ENCODE results near the gene CBX7.

Gene CBX7

DNA sequence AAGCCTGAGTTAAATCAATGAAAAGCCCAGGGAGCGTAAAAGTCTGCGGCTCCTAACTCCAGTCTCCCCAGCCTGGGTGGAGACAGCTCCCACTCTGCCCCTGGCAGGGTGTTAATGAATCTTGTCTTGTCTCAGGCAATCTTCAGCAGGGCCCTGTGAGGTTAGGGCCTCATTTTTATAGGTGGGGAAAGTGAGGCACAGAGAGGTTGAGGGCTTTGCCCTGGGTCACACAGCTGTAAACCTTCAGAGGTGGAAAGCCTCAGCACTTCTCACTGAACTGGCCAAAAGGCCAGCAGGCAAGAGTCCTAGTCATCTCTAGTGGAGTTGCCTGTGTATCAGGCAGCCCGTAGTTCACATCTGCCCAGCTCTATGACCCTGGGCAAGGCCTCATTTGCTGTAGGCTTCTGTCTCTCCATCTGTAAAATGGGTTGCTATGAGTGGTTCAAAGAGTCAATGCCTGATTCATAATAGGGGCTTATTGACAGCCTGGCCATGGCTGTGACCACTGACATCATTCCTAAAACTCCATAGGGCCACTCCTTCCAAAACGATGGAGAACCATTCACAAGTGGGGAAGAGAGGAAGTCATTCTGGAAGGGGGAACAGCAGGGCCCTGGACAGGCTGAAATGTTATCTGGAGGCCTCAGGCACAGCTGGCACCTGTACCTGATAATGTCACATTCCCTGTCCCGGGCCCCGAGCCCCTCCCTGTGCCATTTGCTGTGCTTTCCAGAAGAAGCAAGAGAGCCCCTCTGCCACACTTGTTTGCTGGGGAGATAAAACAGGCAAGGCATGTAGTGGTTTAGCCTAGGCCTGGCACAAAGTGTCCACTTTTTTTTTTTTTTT, 6.0 kb downstream of the CBX7 start:
- H3K27me3 ChIP-seq (ENCODE audit: control insufficient read depth in 1 of 2, insufficient read depth in 1 of 2, low read length in 2 of 2) = no peaks in the 10 kb centered on the region
- H2BK5ac ChIP-seq (ENCODE audit: low read depth, low read length, poor library complexity, severe bottlenecking) = peak overlapping the region; percentile 26
- H2BK15ac ChIP-seq (ENCODE audit: low read depth, poor library complexity, severe bottlenecking) = no peak overlapping the region
- no peak overlapping the region for H3K23ac ChIP-seq (ENCODE audit: low read length in 2 of 2)
- H3K9me3 ChIP-seq (ENCODE audit: control insufficient read depth, low read length) = no peaks in the 10 kb centered on the region
- H2AK5ac ChIP-seq (ENCODE audit: low read length, severe bottlenecking) = peak overlapping the region; percentile 60
- H3K4me2 ChIP-seq (ENCODE audit: low read length, poor library complexity, severe bottlenecking) = peak overlapping the region; percentile 97
- peak overlapping the region; percentile 88 for H3K9ac ChIP-seq (ENCODE audit: low read length)
- H3K4me1 ChIP-seq (ENCODE audit: control insufficient read depth, insufficient read depth, low read depth, low read length) = peaks cover 20% of the 10 kb centered on the region
- no peak overlapping the region for H2BK120ac ChIP-seq (ENCODE audit: low read depth, low read length)
- H3K4me3 ChIP-seq (ENCODE audit: insufficient read depth in 1 of 2, low read depth in 1 of 2, low read length in 2 of 2) = peak overlapping the region in 1 of 2 experiments; percentile 76
- no peak overlapping the region for H4K91ac ChIP-seq (ENCODE audit: low read length)
- peak overlapping the region in 1 of 2 experiments; percentile 15 for H2BK12ac ChIP-seq (ENCODE audit: low read length in 2 of 2)
- H3K4ac ChIP-seq (ENCODE audit: low read depth in 1 of 2, low read length in 2 of 2) = peak overlapping the region in 1 of 2 experiments; percentile 13
- peaks cover 15 to 18% of the 10 kb centered on the region in 2 experiments for H3K36me3 ChIP-seq (ENCODE audit: control insufficient read depth in 1 of 2, insufficient read depth in 2 of 2, low read depth in 1 of 2, low read length in 2 of 2)
- peak overlapping the region in 1 of 2 experiments; percentile 18 for H3K18ac ChIP-seq (ENCODE audit: low read depth in 1 of 2, low read length in 2 of 2)
- no peak overlapping the region for H3K14ac ChIP-seq (ENCODE audit: low read length in 2 of 2)
- H4K8ac ChIP-seq (ENCODE audit: low read length) = no peak overlapping the region
- 78% methylated on average over 6 of the region's 6 CpGs for WGBS
- H3K27ac ChIP-seq (ENCODE audit: low read length, poor library complexity, severe bottlenecking) = no peak overlapping the region
- DNase-seq = no peak
- peaks cover 2% of the 10 kb centered on the region for H3K79me1 ChIP-seq (replicated peaks; ENCODE audit: low read length, poor library complexity, severe bottlenecking)
- H2AFZ ChIP-seq (ENCODE audit: low read depth, low read length) = no peak overlapping the region

DNA sequence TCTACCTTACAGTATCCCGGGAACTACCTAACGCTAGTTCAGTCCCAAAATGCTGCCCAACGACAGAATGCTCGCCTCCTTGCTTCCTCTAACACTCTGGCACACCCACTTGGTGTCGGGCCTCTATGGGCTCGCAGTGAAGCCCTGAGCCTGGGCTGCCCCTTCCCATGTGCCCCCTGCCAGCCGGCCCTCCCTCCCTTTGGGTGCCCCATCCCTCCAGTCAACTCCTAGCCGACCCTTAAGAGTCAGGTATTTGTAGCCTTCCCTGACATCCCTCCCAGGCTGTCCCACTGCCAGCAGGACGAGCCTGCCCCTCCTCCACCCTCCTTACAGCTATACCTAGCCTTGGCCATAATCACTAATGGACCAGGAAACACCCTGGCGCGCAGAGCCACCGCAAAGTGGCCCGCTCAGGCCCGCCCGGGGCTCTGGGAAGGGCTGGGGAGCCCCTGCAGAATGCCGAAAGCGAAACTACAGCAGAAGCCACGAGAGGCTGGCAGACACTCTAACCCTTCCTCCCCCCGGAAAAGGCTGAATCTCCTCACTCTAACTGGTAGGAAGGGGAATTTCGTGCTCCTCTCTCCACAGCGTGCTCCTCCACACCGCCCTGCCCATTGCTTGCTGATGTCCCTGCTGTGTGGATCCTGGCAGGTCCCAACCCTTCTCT, 8.2 kb downstream of the CBX7 start:
- Histone ChIP-seq H2BK12ac (ENCODE audit: low read length in 2 of 2) (peak overlapping the region in 1 of 2 experiments; percentile 87), H2BK120ac (ENCODE audit: low read depth, low read length) (no peak overlapping the region), H3K18ac (ENCODE audit: low read depth in 1 of 2, low read length in 2 of 2) (peak overlapping the region; percentile 67 to 86), H3K9ac (ENCODE audit: low read length) (peak overlapping the region; percentile 90), H3K4ac (ENCODE audit: low read depth in 1 of 2, low read length in 2 of 2) (peak overlapping the region in 1 of 2 experiments; percentile 81), H3K27me3 (ENCODE audit: control insufficient read depth in 1 of 2, insufficient read depth in 1 of 2, low read length in 2 of 2) (no peaks in the 10 kb centered on the region), H4K8ac (ENCODE audit: low read length) (peak overlapping the region; percentile 83), H3K4me3 (ENCODE audit: insufficient read depth in 1 of 2, low read depth in 1 of 2, low read length in 2 of 2) (peak overlapping the region; percentile 31 to 92), H3K9me3 (ENCODE audit: control insufficient read depth, low read length) (no peaks in the 10 kb centered on the region), H3K4me1 (ENCODE audit: control insufficient read depth, insufficient read depth, low read depth, low read length) (peaks cover 18% of the 10 kb centered on the region), H3K79me1 (replicated peaks; ENCODE audit: low read length, poor library complexity, severe bottlenecking) (no peaks in the 10 kb centered on the region), H2BK15ac (ENCODE audit: low read depth, poor library complexity, severe bottlenecking) (peak overlapping the region; percentile 34), H2BK5ac (ENCODE audit: low read depth, low read length, poor library complexity, severe bottlenecking) (no peak overlapping the region), H2AK5ac (ENCODE audit: low read length, severe bottlenecking) (no peak overlapping the region), H3K36me3 (ENCODE audit: control insufficient read depth in 1 of 2, insufficient read depth in 2 of 2, low read depth in 1 of 2, low read length in 2 of 2) (peaks cover 13 to 16% of the 10 kb centered on the region in 2 experiments), H3K14ac (ENCODE audit: low read length in 2 of 2) (peak overlapping the region in 1 of 2 experiments; percentile 26), H2AFZ (ENCODE audit: low read depth, low read length) (peak overlapping the region; percentile 62), H4K91ac (ENCODE audit: low read length) (peak overlapping the region; percentile 52), H3K23ac (ENCODE audit: low read length in 2 of 2) (peak overlapping the region in 1 of 2 experiments; percentile 83), H3K27ac (ENCODE audit: low read length, poor library complexity, severe bottlenecking) (peak overlapping the region; percentile 15), H3K4me2 (ENCODE audit: low read length, poor library complexity, severe bottlenecking) (peak overlapping the region; percentile 97)
- 16% methylated on average over 22 of the region's 22 CpGs for WGBS
- peak; percentile 85 for DNase-seq

DNA sequence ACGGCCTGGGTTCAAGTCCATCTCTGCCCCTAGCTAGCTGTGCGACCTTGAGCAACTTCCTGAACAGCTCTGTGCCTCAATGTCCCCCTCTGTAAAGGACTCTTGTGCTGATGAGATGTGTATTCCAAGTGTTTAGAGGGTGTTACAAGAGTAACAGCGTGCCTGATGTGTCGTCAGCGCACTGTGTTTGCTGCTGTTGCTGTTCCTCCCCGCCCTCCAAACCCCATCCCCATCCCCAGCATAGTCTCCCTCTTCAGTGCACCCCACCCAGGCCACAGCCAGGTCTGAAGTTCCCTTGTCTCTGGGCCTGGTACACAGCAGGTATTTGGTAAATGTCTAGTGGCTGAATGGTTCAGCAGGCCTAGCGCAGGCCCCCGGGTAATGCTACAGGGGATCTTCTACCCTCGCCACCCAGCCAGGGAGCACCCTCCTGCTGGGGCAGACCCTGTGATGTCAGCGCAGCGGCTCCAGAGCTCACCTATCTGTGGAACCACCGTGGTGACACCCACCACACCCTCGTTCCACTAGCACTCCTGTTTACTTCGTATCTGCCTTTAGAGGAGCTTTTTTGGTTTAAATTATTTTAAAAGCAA, 10.3 kb downstream of the CBX7 start:
- Histone ChIP-seq H3K4me3 (ENCODE audit: insufficient read depth in 1 of 2, low read depth in 1 of 2, low read length in 2 of 2) (no peak overlapping the region), H3K79me1 (replicated peaks; ENCODE audit: low read length, poor library complexity, severe bottlenecking) (no peaks in the 10 kb centered on the region), H3K14ac (ENCODE audit: low read length in 2 of 2) (no peak overlapping the region), H3K27ac (ENCODE audit: low read length, poor library complexity, severe bottlenecking) (no peak overlapping the region), H2BK5ac (ENCODE audit: low read depth, low read length, poor library complexity, severe bottlenecking) (no peak overlapping the region), H3K36me3 (ENCODE audit: control insufficient read depth in 1 of 2, insufficient read depth in 2 of 2, low read depth in 1 of 2, low read length in 2 of 2) (peaks cover 0 to 5% of the 10 kb centered on the region in 2 experiments), H3K4ac (ENCODE audit: low read depth in 1 of 2, low read length in 2 of 2) (no peak overlapping the region), H2BK120ac (ENCODE audit: low read depth, low read length) (no peak overlapping the region), H2BK15ac (ENCODE audit: low read depth, poor library complexity, severe bottlenecking) (no peak overlapping the region), H3K9ac (ENCODE audit: low read length) (no peak overlapping the region), H3K18ac (ENCODE audit: low read depth in 1 of 2, low read length in 2 of 2) (no peak overlapping the region), H3K9me3 (ENCODE audit: control insufficient read depth, low read length) (no peaks in the 10 kb centered on the region), H3K23ac (ENCODE audit: low read length in 2 of 2) (no peak overlapping the region), H2BK12ac (ENCODE audit: low read length in 2 of 2) (no peak overlapping the region), H3K27me3 (ENCODE audit: control insufficient read depth in 1 of 2, insufficient read depth in 1 of 2, low read length in 2 of 2) (no peaks in the 10 kb centered on the region), H4K8ac (ENCODE audit: low read length) (no peak overlapping the region), H3K4me1 (ENCODE audit: control insufficient read depth, insufficient read depth, low read depth, low read length) (peaks cover 18% of the 10 kb centered on the region), H4K91ac (ENCODE audit: low read length) (no peak overlapping the region), H2AFZ (ENCODE audit: low read depth, low read length) (no peak overlapping the region), H3K4me2 (ENCODE audit: low read length, poor library complexity, severe bottlenecking) (no peak overlapping the region), H2AK5ac (ENCODE audit: low read length, severe bottlenecking) (no peak overlapping the region)
- DNase-seq = no peak
- 96% methylated on average over 11 of the region's 14 CpGs for WGBS

DNA sequence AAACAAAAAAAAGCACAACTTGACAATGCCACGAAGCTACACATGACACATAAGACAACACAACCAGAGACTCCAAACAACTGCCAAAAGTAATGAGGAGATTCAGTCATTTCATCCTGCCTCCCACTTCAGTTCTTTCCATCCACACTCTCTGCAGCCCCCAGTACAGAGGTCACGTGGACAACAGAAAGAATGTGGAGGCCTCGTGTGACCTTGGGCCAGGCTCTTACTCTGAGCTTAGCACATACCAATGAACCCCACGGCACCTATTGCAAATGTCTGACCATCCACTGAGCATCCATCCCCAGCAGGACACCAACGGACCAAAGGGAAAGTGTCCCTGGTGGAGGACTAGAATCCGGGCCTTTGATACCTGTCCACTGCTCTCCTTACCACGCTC, 12.5 kb downstream of the CBX7 start:
- Histone ChIP-seq H3K79me1 (replicated peaks; ENCODE audit: low read length, poor library complexity, severe bottlenecking) (no peaks in the 10 kb centered on the region), H3K9ac (ENCODE audit: low read length) (no peak overlapping the region), H3K4me2 (ENCODE audit: low read length, poor library complexity, severe bottlenecking) (no peak overlapping the region), H2AFZ (ENCODE audit: low read depth, low read length) (no peak overlapping the region), H2BK5ac (ENCODE audit: low read depth, low read length, poor library complexity, severe bottlenecking) (no peak overlapping the region), H3K27ac (ENCODE audit: low read length, poor library complexity, severe bottlenecking) (no peak overlapping the region), H3K9me3 (ENCODE audit: control insufficient read depth, low read length) (no peaks in the 10 kb centered on the region), H2AK5ac (ENCODE audit: low read length, severe bottlenecking) (no peak overlapping the region), H3K27me3 (ENCODE audit: control insufficient read depth in 1 of 2, insufficient read depth in 1 of 2, low read length in 2 of 2) (no peaks in the 10 kb centered on the region), H3K14ac (ENCODE audit: low read length in 2 of 2) (peak overlapping the region in 1 of 2 experiments; percentile 85), H3K36me3 (ENCODE audit: control insufficient read depth in 1 of 2, insufficient read depth in 2 of 2, low read depth in 1 of 2, low read length in 2 of 2) (peaks cover 0 to 5% of the 10 kb centered on the region in 2 experiments), H2BK15ac (ENCODE audit: low read depth, poor library complexity, severe bottlenecking) (no peak overlapping the region), H3K23ac (ENCODE audit: low read length in 2 of 2) (no peak overlapping the region), H3K4me3 (ENCODE audit: insufficient read depth in 1 of 2, low read depth in 1 of 2, low read length in 2 of 2) (no peak overlapping the region), H2BK120ac (ENCODE audit: low read depth, low read length) (no peak overlapping the region), H4K91ac (ENCODE audit: low read length) (no peak overlapping the region), H4K8ac (ENCODE audit: low read length) (no peak overlapping the region), H3K4me1 (ENCODE audit: control insufficient read depth, insufficient read depth, low read depth, low read length) (peaks cover 14% of the 10 kb centered on the region), H3K18ac (ENCODE audit: low read depth in 1 of 2, low read length in 2 of 2) (no peak overlapping the region), H2BK12ac (ENCODE audit: low read length in 2 of 2) (no peak overlapping the region), H3K4ac (ENCODE audit: low read depth in 1 of 2, low read length in 2 of 2) (no peak overlapping the region)
- 84% methylated on average over 7 of the region's 7 CpGs for WGBS
- DNase-seq = no peak
